Adrenal gland (tissue), 12 donors: Measurements from ENCODE around the gene ARPC1B. TPM values are rescaled to one million over a fixed set of nuclear protein-coding genes. Genes with fewer than 3 reads are reported as not detected.
"Not testable (repeated sequence)": the region's sequence is repeated elsewhere in the genome, so short reads cannot be mapped to it uniquely, and the experiment has no call there.

ENCODE experiments used
- DNase-seq, 7 donors: peaks; one replicate each; pipeline ENCODE4 v3.0.0-alpha.2; 2019 to 2020
- H3K27ac ChIP-seq, 5 donors: fragments of 200-600 bp; sonication (generic) in 4 of 5; 1 replicate in 3 of 5; 2 replicates in 2 of 5; pipeline versions ENCODE4 v1.5.1 to v1.8.0; 2016 to 2020; ENCODE audit warnings: mild to moderate bottlenecking in 1 of 5
- H3K27me3 ChIP-seq: fragments of 200-600 bp; 2 replicates; pipeline ENCODE4 v1.8.0; 2021
- H3K36me3 ChIP-seq, 2 donors: fragments of 200-600 bp; replicated peaks in 1 of 2; 1 replicate in 1 of 2; 2 replicates in 1 of 2; pipeline versions ENCODE4 v1.5.1 to v1.8.0; 2018 to 2022
- H3K4me1 ChIP-seq, 2 donors: fragments of 200-600 bp; replicated peaks in 1 of 2; 1 replicate in 1 of 2; 2 replicates in 1 of 2; pipeline versions ENCODE4 v1.5.1 to v1.8.0; 2018 to 2021
- H3K4me3 ChIP-seq, 4 donors: fragments of 200-600 bp; sonication (generic) in 3 of 4; one replicate each; pipeline ENCODE4 v1.5.1; 2016 to 2018
- H3K9me3 ChIP-seq, 3 donors: fragments of 200-600 bp; sonication (generic) in 1 of 3; replicated peaks in 1 of 3; 1 replicate in 2 of 3; 2 replicates in 1 of 3; pipeline versions ENCODE4 v1.5.1 to v1.8.0; 2016 to 2021
- POLR2A ChIP-seq, 2 donors: fragments of 450-650 bp; IDR thresholded peaks; one replicate each; pipeline ENCODE4 v1.6.1; 2017; ENCODE audit warnings: antibody characterized with exemption in 2 of 2, mild to moderate bottlenecking in 2 of 2, moderate library complexity in 1 of 2
- WGBS, 4 donors: extraction: QIAGEN DNeasy Blood & Tissue Kit in 2 of 4; methylation state at CpG; one replicate each; pipeline versions ENCODE4 v1.1.5 to v1.1.7; 2013 to 2017; 5-methylcytosine and 5-hydroxymethylcytosine counted together
- intact Hi-C, 2 donors: fragments of 100-400 bp; cut with DNase I; formaldehyde crosslinking; loops; one replicate each; pipeline versions ENCODE4 v1.14.1 to v1.15.0; 2022 to 2023
- polyA plus RNA-seq, 3 donors: library from polyadenylated mRNA; stranded (reverse); fragments of 200-250 nt in 2 of 3; fragments of 350-450 nt in 1 of 3; fragmentation: Illumina TruSeq in 1 of 3; extraction: RNeasy Lipid Tissue Mini Kit (QIAGEN cat#74804) in 1 of 3; gene quantifications; one replicate each; pipeline ENCODE4 v1.2.3, GENCODE V29; 2013 to 2014
- total RNA-seq, 9 donors: library from RNA; depleted of rRNA in 4 of 9; stranded (reverse); fragments of >200 nt in 4 of 9; fragments of 120-200 nt in 1 of 9; fragmentation: NEBNext Ultra II Directional in 1 of 9; extraction: Animal tissue kit (Norgen Biotek cat#: 25700) in 1 of 9; gene quantifications; one replicate each; pipeline versions ENCODE4 v1.1.0 to v1.2.4, GENCODE V29; 2013 to 2023
- TF ChIP-seq, protein P1 (sequence below), 6 experiments: fragments of 450-650 bp in 4 of 6; fragments of 200-600 bp in 2 of 6; sonication (generic) in 1 of 6; IDR thresholded peaks; 1 replicate in 5 of 6; 2 replicates in 1 of 6; pipeline versions ENCODE4 v1.5.1 to v1.8.0; 2016 to 2021; ENCODE audit warnings: antibody characterized with exemption in 6 of 6, mild to moderate bottlenecking in 2 of 6, moderate library complexity in 1 of 6
- donor health status: healthy with polysubstance abuse.
- donor health status: Bipolar disorder and iron deficiency.
- donor health status: DM: yes; HTN: yes; CAD: no.
- donor health status: DM: no; HTN: no; CAD: no.
- donor health status: DM: no; HTN: no; CAD: no.
- donor health status: DM: yes; HTN: yes; CAD: no.

ARPC1B gene
- total and polyA plus RNA-seq, 12 donors = 57.2 to 353 (median 94.3) TPM

DNA sequence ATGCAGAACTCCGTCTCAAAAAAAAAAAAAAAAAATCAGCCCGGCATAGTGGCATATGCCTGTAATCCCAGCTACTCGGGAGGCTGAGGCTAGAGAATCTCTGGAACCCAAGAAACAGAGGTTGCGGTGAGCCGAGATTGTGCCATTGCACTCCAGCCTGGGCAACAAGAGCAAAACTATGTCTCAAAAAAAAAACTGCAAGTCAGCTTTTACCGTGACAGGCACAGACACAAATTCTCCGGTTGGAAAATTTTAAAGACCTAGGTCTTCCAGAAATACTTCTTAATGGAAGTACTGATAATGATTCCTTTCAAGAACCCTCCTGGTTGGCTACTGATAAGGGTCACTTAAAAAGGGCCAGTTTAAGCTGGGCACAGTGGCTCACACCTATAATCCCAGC lies 19.4 kb upstream of the ARPC1B start:
- H3K4me3 ChIP-seq = no peak overlapping the region
- WGBS, 4 donors = 93 to 98% (median 97%) methylated on average over 7 of the region's 7 CpGs
- intact Hi-C loops = no loop called here
- no peaks in the 10 kb centered on the region for H3K4me1 ChIP-seq
- DNase-seq = no peak
- no peaks in the 10 kb centered on the region for H3K9me3 ChIP-seq
- TF ChIP-seq POLR2A (IDR thresholded peaks at IDR 0.05) = no peak
- TF ChIP-seq, protein P1, sequence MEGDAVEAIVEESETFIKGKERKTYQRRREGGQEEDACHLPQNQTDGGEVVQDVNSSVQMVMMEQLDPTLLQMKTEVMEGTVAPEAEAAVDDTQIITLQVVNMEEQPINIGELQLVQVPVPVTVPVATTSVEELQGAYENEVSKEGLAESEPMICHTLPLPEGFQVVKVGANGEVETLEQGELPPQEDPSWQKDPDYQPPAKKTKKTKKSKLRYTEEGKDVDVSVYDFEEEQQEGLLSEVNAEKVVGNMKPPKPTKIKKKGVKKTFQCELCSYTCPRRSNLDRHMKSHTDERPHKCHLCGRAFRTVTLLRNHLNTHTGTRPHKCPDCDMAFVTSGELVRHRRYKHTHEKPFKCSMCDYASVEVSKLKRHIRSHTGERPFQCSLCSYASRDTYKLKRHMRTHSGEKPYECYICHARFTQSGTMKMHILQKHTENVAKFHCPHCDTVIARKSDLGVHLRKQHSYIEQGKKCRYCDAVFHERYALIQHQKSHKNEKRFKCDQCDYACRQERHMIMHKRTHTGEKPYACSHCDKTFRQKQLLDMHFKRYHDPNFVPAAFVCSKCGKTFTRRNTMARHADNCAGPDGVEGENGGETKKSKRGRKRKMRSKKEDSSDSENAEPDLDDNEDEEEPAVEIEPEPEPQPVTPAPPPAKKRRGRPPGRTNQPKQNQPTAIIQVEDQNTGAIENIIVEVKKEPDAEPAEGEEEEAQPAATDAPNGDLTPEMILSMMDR (IDR thresholded peaks at IDR 0.05) = no peak
- no peak overlapping the region for H3K27ac ChIP-seq
- peaks cover 0 to 96% of the 10 kb centered on the region in 2 donors for H3K36me3 ChIP-seq
- H3K27me3 ChIP-seq = no peaks in the 10 kb centered on the region

DNA sequence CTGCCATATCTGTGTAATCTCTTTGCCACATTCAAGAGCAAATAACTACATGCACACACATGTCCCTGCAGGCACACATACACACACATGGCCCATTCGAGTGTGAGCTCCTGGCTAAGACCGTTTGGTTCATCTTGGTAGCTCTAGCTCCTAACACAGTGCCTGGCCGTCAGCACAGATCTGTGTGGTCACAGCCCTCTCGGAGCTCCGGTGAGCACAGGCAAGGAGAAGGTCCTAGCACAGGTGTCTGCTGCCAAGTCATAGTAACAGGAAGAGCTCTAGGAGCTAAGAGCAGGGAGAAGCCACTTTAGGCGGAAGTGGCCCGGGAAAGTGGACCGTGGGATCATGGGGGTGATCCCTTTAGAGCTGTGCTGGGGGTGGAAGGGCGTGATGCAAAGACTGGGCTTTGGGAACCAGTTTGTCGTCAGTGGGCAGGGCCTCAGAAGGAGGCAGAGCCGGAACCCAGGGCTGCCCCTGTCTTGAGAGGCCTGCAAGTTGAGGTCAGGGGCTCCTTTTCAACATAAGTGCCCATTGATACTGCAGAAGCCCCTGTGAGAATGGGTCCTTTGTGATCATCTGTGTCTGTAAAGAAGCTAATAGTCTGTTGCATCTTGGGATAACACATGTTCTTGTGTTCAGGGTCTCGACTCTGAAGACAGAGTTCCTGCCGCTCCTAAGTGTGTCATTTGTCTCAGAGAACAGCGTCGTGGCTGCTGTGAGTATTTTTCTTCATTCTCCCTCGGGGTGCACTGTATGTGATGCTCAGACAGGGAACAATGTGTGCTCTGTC lies 16.6 kb upstream of the ARPC1B start:
- no peaks in the 10 kb centered on the region for H3K9me3 ChIP-seq
- peaks cover 0 to 93% of the 10 kb centered on the region in 2 donors for H3K36me3 ChIP-seq
- DNase-seq = no peak
- no peak overlapping the region for H3K4me3 ChIP-seq
- no peaks in the 10 kb centered on the region for H3K27me3 ChIP-seq
- intact Hi-C loops = no loop called here
- H3K4me1 ChIP-seq = no peaks in the 10 kb centered on the region
- WGBS, 4 donors = 89 to 90% (median 89%) methylated on average over 16 of the region's 16 CpGs
- no peak for TF ChIP-seq POLR2A (IDR thresholded peaks at IDR 0.05)
- TF ChIP-seq, protein P1 (IDR thresholded peaks at IDR 0.05) = no peak
- peak overlapping the region in 1 of 5 donors; percentile 29 for H3K27ac ChIP-seq

DNA sequence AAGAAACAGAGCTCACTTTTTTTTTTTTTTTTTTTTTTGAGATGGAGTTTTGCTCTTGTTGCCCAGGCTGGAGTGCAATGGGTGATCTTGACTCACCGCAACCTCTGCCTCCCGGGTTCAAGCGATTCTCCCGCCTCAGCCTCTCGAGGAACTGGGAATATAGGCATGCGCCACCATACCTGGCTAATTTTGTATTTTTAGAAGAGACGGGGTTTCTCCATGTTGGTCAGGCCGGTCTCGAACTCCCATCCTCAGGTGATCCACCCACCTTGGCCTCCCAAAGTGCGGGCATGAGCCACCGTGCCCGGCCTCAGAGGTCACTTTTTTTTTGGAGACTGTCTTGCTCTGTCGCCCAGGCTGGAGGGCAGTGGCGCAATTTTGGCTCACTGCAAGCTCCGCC lies 16.0 kb upstream of the ARPC1B start:
- peaks cover 0 to 93% of the 10 kb centered on the region in 2 donors for H3K36me3 ChIP-seq
- H3K27ac ChIP-seq = not testable (repeated sequence)

DNA sequence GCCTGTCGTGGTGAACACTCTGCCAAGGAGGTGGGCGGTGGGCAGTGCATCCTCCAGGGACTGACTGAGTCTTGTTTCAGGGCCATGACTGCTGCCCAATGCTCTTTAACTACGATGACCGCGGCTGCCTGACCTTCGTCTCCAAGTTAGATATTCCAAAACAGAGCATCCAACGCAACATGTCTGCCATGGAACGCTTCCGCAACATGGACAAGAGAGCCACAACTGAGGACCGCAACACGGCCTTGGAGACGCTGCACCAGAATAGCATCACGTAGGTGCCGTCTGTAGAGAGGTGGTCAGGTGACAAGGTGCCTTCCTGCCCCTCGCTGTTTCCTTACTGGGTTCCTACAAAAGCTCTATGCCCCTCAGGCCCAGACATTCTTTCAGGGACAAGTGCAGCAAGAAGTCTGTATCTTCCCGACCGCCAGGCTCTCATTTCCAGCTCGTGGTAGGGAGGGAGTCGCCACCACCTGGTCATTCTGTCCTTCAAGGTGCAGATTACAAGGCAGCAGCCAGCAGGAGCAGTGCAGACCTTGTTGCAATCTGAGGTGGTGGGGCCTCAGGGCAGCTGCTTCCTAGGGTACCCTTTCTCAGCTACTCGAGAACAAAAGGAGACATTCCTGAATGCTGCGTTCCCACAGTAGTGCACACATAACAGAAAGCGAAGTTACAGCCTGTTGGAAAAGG lies 14.9 kb upstream of the ARPC1B start:
- TF ChIP-seq POLR2A (IDR thresholded peaks at IDR 0.05) = no peak
- TF ChIP-seq, protein P1 (IDR thresholded peaks at IDR 0.05) = no peak
- DNase-seq = no peak
- no peaks in the 10 kb centered on the region for H3K9me3 ChIP-seq
- H3K4me3 ChIP-seq = no peak overlapping the region
- intact Hi-C loops = loop anchor here in 1 of 2 donors (5.0 kb wide), 1 partner anchor 58 kb away; no protein-coding TSS in a partner anchor
- H3K4me1 ChIP-seq = no peaks in the 10 kb centered on the region
- no peak overlapping the region for H3K27ac ChIP-seq
- no peaks in the 10 kb centered on the region for H3K27me3 ChIP-seq
- peaks cover 0 to 93% of the 10 kb centered on the region in 2 donors for H3K36me3 ChIP-seq
- 84 to 91% (median 89%) methylated on average over 17 to 22 of the region's 22 CpGs for WGBS, 4 donors

More for the DNA sequence above, 16.0 kb upstream of the ARPC1B start:
- intact Hi-C loops, H3K9me3 ChIP-seq, H3K27me3 ChIP-seq, H3K4me1 ChIP-seq, DNase-seq, H3K4me3 ChIP-seq: not testable (repeated sequence)
- 89 to 97% (median 93%) methylated on average over 15 of the region's 15 CpGs for WGBS, 4 donors
